SIG-M5 (cell line): ENCODE results near the gene SLC39A11.

Source experiments
- DNase-seq: peaks from one replicate; lab custom pipeline; 2025; lab: John Stamatoyannopoulos, UW

The SLC39A11 gene

GRCh38 chr17:72684405-72685020 is 408.0 kb downstream of the SLC39A11 start:
- DNase-seq, result no peak

- no peak for DNase-seq
Measured at GRCh38 chr17:72683506-72684404, 408.7 kb downstream of the SLC39A11 start.

GRCh38 chr17:72682605-72683004 is 409.9 kb downstream of the SLC39A11 start:
- no peak for DNase-seq

- no peak for DNase-seq
Measured at GRCh38 chr17:72681844-72682243, 410.6 kb downstream of the SLC39A11 start.

- no peak for DNase-seq
Measured at GRCh38 chr17:72677714-72678390, 414.6 kb downstream of the SLC39A11 start.

DNA sequence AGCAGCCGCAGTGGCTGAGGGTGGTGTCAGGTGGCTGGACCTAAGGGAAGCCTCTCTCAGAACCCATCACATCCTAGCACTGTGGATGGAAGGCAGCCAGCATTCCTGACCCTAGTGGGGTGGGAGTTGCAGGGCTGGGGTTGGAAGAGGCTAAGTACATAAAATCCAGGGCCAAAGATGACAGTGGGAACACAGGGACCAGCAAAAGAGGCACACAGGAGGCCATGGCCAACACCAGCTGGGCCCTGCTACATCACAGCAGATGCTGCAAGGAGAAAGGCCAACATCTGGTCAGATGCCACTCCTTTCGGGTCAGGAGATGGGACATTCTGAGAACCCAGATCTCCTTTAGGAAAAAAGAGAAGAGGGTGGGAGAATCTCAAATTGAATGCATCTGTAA is 415.4 kb downstream of the SLC39A11 start:
- no peak for DNase-seq

DNA sequence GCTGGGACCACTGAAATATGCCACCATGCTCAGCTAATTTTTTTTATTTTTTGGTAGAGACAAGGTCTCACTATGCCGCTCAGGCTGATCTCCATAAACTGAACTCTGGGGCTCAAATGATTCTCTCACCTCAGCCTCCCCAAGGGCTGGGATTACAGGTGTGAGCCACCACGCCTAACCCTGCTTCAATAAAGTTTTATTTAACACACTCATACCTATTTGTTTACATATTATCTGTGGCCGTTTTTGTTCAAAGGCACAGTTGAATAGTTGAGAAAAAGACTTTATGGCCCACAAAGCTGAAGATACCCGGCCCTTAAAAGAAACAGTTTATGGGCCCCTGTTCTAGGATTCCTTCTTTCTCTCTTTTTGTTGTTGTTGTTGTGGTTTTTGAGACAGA is 419.8 kb downstream of the SLC39A11 start:
- DNase-seq, result no peak

DNA sequence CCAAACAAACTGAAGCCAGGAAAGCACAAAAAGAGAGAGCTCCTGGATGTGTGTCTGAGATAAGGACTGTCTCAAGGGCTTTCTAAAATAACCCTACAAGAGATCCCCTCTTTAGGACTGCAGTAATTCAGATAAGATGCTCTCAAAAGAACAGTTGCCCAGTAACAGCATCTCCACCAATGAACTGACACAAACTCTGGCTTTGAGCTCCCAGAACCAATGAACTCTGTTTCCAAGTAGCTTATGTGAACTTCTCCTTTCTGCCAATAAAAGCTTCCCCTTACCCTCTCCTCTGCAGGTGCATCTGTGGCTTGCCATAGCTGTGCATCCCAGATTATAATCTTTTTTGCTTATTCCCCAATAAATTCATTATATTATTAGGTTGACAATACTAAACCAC is 421.5 kb downstream of the SLC39A11 start:
- DNase-seq, result no peak

GRCh38 chr17:72667096-72668063 is 425.1 kb downstream of the SLC39A11 start:
- no peak for DNase-seq

- DNase-seq, result no peak
Measured at GRCh38 chr17:72665852-72666851, 426.3 kb downstream of the SLC39A11 start.

DNA sequence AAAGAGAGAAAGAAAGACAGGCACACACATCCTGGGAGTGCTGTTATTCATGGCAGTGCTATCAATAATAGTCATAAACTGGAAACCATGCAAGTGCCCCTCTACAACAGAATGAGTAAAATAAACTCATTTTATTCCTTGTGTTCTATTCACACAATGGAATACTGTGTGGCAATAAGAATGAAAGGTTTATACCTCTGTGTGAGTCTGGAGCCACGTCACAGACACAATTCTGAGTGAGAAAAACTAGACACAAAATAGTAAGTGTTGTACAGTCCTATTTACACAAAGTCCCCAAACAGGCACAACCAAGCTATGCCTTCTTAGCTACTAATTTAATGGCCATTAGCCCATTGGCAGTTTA is 429.7 kb downstream of the SLC39A11 start:
- no peak for DNase-seq

DNA sequence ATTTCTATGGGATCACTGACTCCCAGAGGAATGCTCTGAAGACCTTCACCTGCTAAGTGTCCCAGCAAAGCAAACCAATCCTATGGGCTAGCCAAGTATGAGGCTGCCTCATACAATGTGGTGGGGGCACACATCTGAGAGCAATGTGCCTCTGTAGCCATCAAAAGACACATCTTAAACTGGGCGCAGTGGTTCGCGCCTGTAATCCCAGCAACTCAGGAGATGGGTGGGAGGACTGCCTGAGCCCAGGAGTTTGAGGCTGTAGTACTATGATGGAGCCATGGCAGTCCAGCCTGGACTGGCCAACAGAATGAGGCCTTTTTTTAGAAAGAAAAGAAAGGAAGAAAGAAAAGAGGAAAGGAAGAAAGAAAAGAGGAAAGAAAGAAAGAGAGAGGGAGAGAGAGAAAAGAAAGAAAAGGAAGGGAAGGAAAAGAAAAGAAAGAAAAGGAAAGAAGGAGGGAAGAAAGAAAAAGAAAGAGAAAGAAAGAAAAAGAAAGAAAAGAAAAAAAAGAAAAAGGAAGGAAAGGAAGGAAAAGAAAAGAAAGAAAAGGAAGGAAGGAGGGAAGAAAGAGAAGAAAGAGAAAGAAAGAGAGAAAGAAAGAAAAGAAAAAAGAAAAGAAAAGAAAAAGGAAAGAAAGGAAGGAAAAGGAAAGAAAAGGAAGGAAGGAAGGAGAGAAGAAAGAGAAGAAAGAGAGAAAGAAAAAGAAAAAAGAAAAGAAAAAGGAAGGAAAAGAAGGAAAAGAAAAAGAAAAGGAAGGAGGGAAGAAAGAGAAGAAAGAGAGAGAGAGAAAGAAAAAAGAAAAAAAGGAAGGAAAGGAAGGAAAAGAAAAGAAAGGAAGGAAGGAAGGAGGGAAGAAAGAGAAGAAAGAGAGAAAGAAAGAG is 430.3 kb downstream of the SLC39A11 start:
- no peak for DNase-seq

DNA sequence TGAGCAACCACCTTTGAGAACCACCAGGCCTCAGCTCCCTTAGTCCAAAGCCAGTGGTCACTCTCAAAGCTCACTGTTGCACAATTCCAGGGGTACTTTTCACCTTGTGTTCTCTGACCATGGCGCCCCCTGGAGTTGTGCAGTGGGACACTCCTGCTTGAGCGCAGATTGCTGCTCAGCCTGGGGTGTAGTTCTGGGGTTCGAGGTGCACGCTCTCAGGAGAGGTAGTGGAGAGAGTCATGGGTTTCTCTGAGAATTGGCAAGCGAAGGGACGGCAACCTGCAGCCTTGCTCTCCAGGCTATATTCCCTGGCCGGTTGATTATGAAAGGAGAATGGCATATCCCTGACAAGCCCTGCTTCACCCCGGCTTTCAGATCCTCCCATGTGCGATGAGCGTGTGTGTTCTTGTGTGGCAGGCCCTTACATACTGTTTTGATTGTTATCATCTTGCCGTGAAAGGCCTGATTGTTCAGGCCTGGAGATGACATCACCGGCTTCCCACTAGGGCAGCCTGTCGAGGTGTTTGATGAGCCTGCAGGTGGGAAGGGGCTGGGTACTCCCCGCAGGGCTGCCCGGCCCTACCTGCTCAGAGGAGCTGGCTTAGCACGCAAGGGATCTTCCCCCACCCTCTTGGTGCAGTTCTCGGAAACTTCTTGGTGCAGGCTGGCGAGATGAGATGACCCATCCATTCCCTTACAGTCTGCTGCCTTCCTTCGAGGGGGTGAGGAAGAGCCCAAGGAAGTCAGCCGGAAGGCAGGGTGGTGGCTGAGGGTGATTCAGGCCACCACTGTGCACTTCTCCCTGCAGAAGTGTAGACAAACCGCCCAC is 431.2 kb downstream of the SLC39A11 start:
- no peak for DNase-seq

DNA sequence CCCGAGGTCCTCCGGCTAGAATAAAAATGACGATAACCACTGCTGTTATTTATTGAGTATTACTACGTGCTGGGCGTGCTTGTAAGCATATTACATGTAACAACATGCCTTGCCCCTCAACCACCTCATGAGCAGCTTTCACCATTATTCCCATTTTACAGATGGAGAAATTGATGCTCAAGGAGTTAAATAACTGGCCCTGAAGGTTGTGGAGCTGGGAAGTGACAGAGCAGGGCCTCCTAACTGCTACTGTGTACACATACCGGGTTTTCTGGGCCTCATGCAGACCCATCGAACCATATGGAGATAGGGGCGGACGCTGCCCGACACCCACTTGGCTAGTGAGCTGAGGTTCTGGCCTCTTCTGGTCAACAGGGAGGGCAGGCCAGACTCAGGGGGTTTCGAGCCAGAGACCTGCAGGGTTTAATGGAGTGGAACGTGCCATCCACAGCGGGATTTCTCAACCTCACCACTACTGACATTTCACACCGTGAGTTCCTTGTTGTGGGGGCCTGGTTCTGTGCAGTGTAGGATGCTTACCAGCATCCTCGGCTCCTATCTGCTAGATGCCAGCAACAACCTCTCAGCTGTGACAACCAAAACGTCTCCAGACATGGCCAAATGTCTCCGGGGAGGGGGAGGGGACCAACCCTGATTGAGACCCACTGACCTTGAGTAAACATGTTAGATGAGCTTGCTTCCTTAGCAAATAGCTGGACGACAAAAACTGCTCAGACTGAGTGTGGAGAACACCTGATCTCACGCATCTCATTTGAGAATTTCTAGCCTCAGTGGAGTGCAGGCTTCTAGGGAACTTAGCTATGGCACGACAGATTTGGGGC is 432.0 kb downstream of the SLC39A11 start:
- no peak for DNase-seq

- DNase-seq, result no peak
Measured at GRCh38 chr17:72659811-72660210, 432.7 kb downstream of the SLC39A11 start.

DNA sequence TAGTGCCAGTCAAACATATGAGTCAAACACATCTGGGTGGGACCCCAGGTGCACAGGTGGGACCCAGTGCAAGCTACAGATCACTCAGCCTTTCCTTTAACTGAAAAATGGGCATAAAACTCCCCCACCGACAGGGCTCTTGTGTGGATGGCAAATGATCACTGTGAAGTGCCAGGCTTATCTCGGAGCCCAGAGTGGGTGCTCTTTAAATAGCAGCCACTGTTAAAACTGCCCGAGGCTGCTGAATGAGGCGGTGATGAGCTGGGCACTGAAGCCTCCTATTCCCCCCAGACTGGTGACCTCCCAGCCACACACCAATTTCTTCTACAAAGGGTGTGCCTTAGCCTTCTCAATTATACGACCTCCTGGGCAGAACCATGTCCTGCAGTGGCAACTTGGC is 433.8 kb downstream of the SLC39A11 start:
- no peak for DNase-seq

DNA sequence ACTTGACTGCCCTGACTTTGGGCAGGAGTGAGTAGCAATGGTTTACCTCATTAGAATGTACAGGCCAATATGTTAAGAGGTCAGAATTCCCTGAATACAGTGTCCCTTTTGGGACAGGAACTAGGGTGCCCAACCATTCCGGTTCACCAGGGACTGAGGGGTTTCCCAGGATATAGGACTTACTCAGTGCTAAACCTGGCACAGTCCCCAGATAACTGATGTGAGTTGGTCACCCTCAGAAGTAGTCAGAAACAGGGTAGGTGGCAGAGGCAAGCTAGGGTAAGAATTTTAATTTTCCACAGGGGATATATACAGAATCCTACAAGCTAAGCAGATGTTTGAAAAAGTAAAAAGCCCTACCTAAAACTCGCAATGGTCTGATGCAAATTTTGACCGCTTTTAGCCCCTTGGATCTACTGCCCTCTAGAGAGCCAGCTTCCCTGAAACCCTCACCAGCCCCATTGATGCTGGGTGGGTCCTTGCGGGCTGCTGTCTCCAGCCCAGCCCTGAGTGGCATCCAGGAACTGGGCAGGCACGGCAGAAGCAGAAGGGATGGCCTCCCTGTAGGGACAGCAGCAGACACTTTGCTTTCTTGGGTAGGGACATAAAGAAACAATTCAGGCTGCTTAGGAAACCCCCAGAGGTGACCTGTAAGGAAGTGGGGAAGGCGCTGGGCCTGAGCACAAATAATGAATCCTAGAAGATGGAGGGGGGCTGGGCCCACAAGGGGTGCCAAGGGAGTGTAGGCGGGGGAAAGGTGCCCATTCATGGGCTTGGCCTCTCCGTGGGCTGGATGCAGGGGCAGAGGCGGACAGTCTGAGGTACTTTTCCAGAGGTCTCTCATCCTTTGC is 434.8 kb downstream of the SLC39A11 start:
- no peak for DNase-seq
